CD14-positive monocyte (primary cell): ENCODE measurements around the gene NPAS3. TPM values are rescaled to one million over a fixed set of nuclear protein-coding genes. Genes with fewer than 3 reads are reported as not detected.

Source experiments
- DNase-seq, 3 donors: peaks; one replicate each; pipeline ENCODE4 v3.0.0-alpha.2; 2011 to 2022
- H2AFZ ChIP-seq: 2 replicates; pipeline ENCODE4 v1.6.0; 2012; ENCODE audit warnings: mild to moderate bottlenecking, low read depth, low read length, inconsistent platforms; ENCODE audit not compliant: insufficient read depth, poor library complexity, severe bottlenecking
- H3K27ac ChIP-seq, 2 donors: 1 replicate in 1 of 2; 2 replicates in 1 of 2; pipeline ENCODE4 v1.5.1; 2012 to 2013; ENCODE audit warnings: low read length in 2 of 2, control low read depth in 1 of 2, inconsistent platforms in 1 of 2, low read depth in 1 of 2, mild to moderate bottlenecking in 1 of 2
- H3K27me3 ChIP-seq, 2 donors: one replicate each; pipeline versions ENCODE4 v1.6.0 to v1.6.1; 2011 to 2013; ENCODE audit warnings: low read length in 2 of 2; ENCODE audit not compliant: control insufficient read depth in 2 of 2, insufficient read depth in 2 of 2
- H3K36me3 ChIP-seq, 2 donors: replicated peaks in 1 of 2; 1 replicate in 1 of 2; 2 replicates in 1 of 2; pipeline versions ENCODE4 v1.5.1 to v1.6.1; 2012 to 2013; ENCODE audit warnings: low read length in 2 of 2, control low read depth in 1 of 2, inconsistent platforms in 1 of 2, mild to moderate bottlenecking in 1 of 2; ENCODE audit not compliant: insufficient read depth in 2 of 2, control insufficient read depth in 1 of 2
- H3K4me1 ChIP-seq, 2 donors: 1 replicate in 1 of 2; 2 replicates in 1 of 2; pipeline versions ENCODE4 v1.5.1 to v1.6.1; 2012 to 2013; ENCODE audit warnings: low read length in 2 of 2, control low read depth in 1 of 2, inconsistent platforms in 1 of 2, mild to moderate bottlenecking in 1 of 2, moderate library complexity in 1 of 2; ENCODE audit not compliant: insufficient read depth in 2 of 2, control insufficient read depth in 1 of 2
- H3K4me2 ChIP-seq: replicated peaks from 2 replicates; pipeline ENCODE3; 2012; ENCODE audit warnings: low read length, moderate library complexity, mild to moderate bottlenecking; ENCODE audit not compliant: poor library complexity, severe bottlenecking; ENCODE audit errors: extremely low read depth
- H3K4me3 ChIP-seq, 3 experiments: fragments of 200-600 bp in 1 of 3; sonication (generic) in 1 of 3; replicated peaks in 1 of 3; 1 replicate in 2 of 3; 2 replicates in 1 of 3; pipeline ENCODE4 v1.5.1; 2011 to 2013; ENCODE audit warnings: low read length in 3 of 3, mild to moderate bottlenecking in 3 of 3, control low read depth in 2 of 3, low read depth in 2 of 3, inconsistent platforms in 1 of 3, moderate library complexity in 1 of 3
- H3K79me2 ChIP-seq: 2 replicates; pipeline ENCODE4 v1.6.0; 2012; ENCODE audit warnings: mild to moderate bottlenecking, control low read depth, inconsistent platforms, low read length, moderate library complexity; ENCODE audit not compliant: insufficient read depth
- H3K9ac ChIP-seq: 2 replicates; pipeline ENCODE4 v1.6.0; 2017; ENCODE audit warnings: low read length, mild to moderate bottlenecking; ENCODE audit not compliant: insufficient read depth, poor library complexity, severe bottlenecking
- H3K9me3 ChIP-seq, 2 donors: replicated peaks in 1 of 2; 1 replicate in 1 of 2; 2 replicates in 1 of 2; pipeline versions ENCODE4 v1.5.1 to v1.6.1; 2012 to 2013; ENCODE audit warnings: low read length in 2 of 2, control low read depth in 1 of 2; ENCODE audit not compliant: control insufficient read depth in 1 of 2, insufficient read depth in 1 of 2
- H4K20me1 ChIP-seq: 2 replicates; pipeline ENCODE4 v1.6.0; 2012; ENCODE audit warnings: mild to moderate bottlenecking, low read length, control low read depth, moderate library complexity; ENCODE audit not compliant: insufficient read depth
- H3K27ac Mint-ChIP-seq, 7 donors: one replicate each; pipeline ENCODE4 v1.8.0; 2020; ENCODE audit warnings: mild to moderate bottlenecking in 7 of 7, mixed read lengths in 7 of 7, moderate library complexity in 6 of 7, inconsistent platforms in 2 of 7
- H3K27me3 Mint-ChIP-seq, 3 donors: one replicate each; pipeline ENCODE4 v1.8.0; 2021 to 2022; ENCODE audit warnings: low read depth in 3 of 3, mild to moderate bottlenecking in 3 of 3, mixed read lengths in 3 of 3, moderate library complexity in 3 of 3, inconsistent platforms in 1 of 3
- H3K36me3 Mint-ChIP-seq, 2 donors: one replicate each; pipeline ENCODE4 v1.8.0; 2020; ENCODE audit warnings: mixed read lengths in 2 of 2, inconsistent platforms in 1 of 2, mild to moderate bottlenecking in 1 of 2
- H3K4me1 Mint-ChIP-seq: one replicate; pipeline ENCODE4 v1.8.0; 2020; ENCODE audit warnings: mild to moderate bottlenecking, mixed read lengths
- H3K4me3 Mint-ChIP-seq, 2 donors: one replicate each; pipeline ENCODE4 v1.8.0; 2020; ENCODE audit warnings: mild to moderate bottlenecking in 2 of 2, mixed read lengths in 2 of 2, moderate library complexity in 1 of 2
- H3K9me3 Mint-ChIP-seq, 7 donors: one replicate each; pipeline ENCODE4 v1.8.0; 2020 to 2022; ENCODE audit warnings: mixed read lengths in 7 of 7, mild to moderate bottlenecking in 6 of 7, moderate library complexity in 6 of 7, inconsistent platforms in 2 of 7
- CTCF ChIP-seq: fragments of 200-600 bp; IDR thresholded peaks from one replicate; pipeline ENCODE4 v1.8.0; 2022; ENCODE audit warnings: antibody characterized with exemption, mild to moderate bottlenecking
- WGBS: methylation state at CpG from one replicate; pipeline ENCODE4 v1.1.5; 2013; ENCODE audit warnings: missing lambda C conversion rate; ENCODE audit not compliant: insufficient coverage; 5-methylcytosine and 5-hydroxymethylcytosine counted together
- intact Hi-C, 2 donors: fragments of 100-400 bp; cut with micrococcal nuclease; formaldehyde crosslinking; loops; one replicate each; pipeline versions ENCODE4 v1.15.0 to v1.15.1; 2023
- polyA plus RNA-seq, 3 donors: library from polyadenylated mRNA; depleted of rRNA in 1 of 3; unstranded in 2 of 3; stranded (reverse) in 1 of 3; fragments of 300-500 nt in 2 of 3; fragments of >200 nt in 1 of 3; fragmentation: Illumina TruSeq in 2 of 3; gene quantifications; 1 replicate in 2 of 3; 2 replicates in 1 of 3; pipeline ENCODE4 v1.2.3, GENCODE V29; 2012 to 2021

The NPAS3 gene
- polyA plus RNA-seq, 3 donors = not detected

GRCh38 chr14:33696165-33696564 is 757.5 kb downstream of the NPAS3 start:
- no peaks in the 10 kb centered on the region for H3K36me3 Mint-ChIP-seq
- H3K27ac Mint-ChIP-seq = no peak overlapping the region
- Histone ChIP-seq H3K27ac (no peak overlapping the region), H3K9me3 (no peaks in the 10 kb centered on the region), H3K4me2 (no peak overlapping the region), H3K36me3 (no peaks in the 10 kb centered on the region), H4K20me1 (no peaks in the 10 kb centered on the region), H3K9ac (no peak overlapping the region), H3K4me3 (no peak overlapping the region), H3K79me2 (no peaks in the 10 kb centered on the region), H3K4me1 (no peaks in the 10 kb centered on the region), H2AFZ (no peak overlapping the region), H3K27me3 (no peaks in the 10 kb centered on the region)
- intact Hi-C loops = no loop called here
- TF ChIP-seq CTCF = no peak
- no peak for DNase-seq
- peaks cover 0 to 2% (median 2%) of the 10 kb centered on the region in 3 donors for H3K27me3 Mint-ChIP-seq
- peaks cover 0 to 2% (median 0%) of the 10 kb centered on the region in 7 donors for H3K9me3 Mint-ChIP-seq
- H3K4me3 Mint-ChIP-seq = no peak overlapping the region
- WGBS = 87% methylated on average over 6 of the region's 9 CpGs
- H3K4me1 Mint-ChIP-seq = no peaks in the 10 kb centered on the region

- Mint-ChIP-seq H3K9me3 (peaks cover 0 to 5% (median 0%) of the 10 kb centered on the region in 7 donors), H3K4me3 (no peak overlapping the region), H3K36me3 (no peaks in the 10 kb centered on the region), H3K27ac (no peak overlapping the region), H3K27me3 (peaks cover 0 to 3% (median 3%) of the 10 kb centered on the region in 3 donors), H3K4me1 (no peaks in the 10 kb centered on the region)
- no peak overlapping the region for H3K27ac ChIP-seq
- H3K9me3 ChIP-seq = no peaks in the 10 kb centered on the region
- no peaks in the 10 kb centered on the region for H3K36me3 ChIP-seq
- no peak for DNase-seq
- no peak overlapping the region for H3K4me2 ChIP-seq
- intact Hi-C loops = no loop called here
- no peaks in the 10 kb centered on the region for H3K4me1 ChIP-seq
- no peaks in the 10 kb centered on the region for H3K79me2 ChIP-seq
- no peak for TF ChIP-seq CTCF
- 97% methylated on average over 7 of the region's 12 CpGs for WGBS
- H3K4me3 ChIP-seq = no peak overlapping the region
- no peak overlapping the region for H3K9ac ChIP-seq
- no peak overlapping the region for H2AFZ ChIP-seq
- no peaks in the 10 kb centered on the region for H3K27me3 ChIP-seq
- H4K20me1 ChIP-seq = no peaks in the 10 kb centered on the region
Observed at GRCh38 chr14:33699300-33699983, 760.8 kb downstream of the NPAS3 start.
